AML-193 (cell line): ENCODE data around the gene NR1D1.

Experiments
- DNase-seq, 2 experiments: peaks; one replicate each; lab custom pipeline; 2025; lab: John Stamatoyannopoulos, UW

NR1D1 gene

GRCh38 chr17:40075201-40075941 is 25.0 kb downstream of the NR1D1 start:
- peak; percentile 50 to 58 for DNase-seq

- no peak for DNase-seq
Measured at GRCh38 chr17:40074871-40075200, 25.6 kb downstream of the NR1D1 start.

- DNase-seq, result no peak
Measured at GRCh38 chr17:40074175-40074512, 26.2 kb downstream of the NR1D1 start.

GRCh38 chr17:40073454-40074174 is 26.8 kb downstream of the NR1D1 start:
- no peak for DNase-seq

GRCh38 chr17:40072735-40073346 is 27.5 kb downstream of the NR1D1 start:
- DNase-seq, result no peak

GRCh38 chr17:40072040-40072734 is 28.2 kb downstream of the NR1D1 start:
- peak; percentile 20 to 47 for DNase-seq

GRCh38 chr17:40071313-40072039 is 28.9 kb downstream of the NR1D1 start:
- no peak for DNase-seq

GRCh38 chr17:40070709-40071312 is 29.6 kb downstream of the NR1D1 start:
- DNase-seq, result no peak

GRCh38 chr17:40069751-40070708 is 30.4 kb downstream of the NR1D1 start:
- peak in 1 of 2 experiments; percentile 12 for DNase-seq

GRCh38 chr17:40068917-40069750 is 31.3 kb downstream of the NR1D1 start:
- DNase-seq, result peak; percentile 70 to 73

GRCh38 chr17:40068584-40068916 is 31.8 kb downstream of the NR1D1 start:
- DNase-seq, result no peak

- DNase-seq, result no peak
Measured at GRCh38 chr17:40068129-40068581, 32.2 kb downstream of the NR1D1 start.

- no peak for DNase-seq
Measured at GRCh38 chr17:40067710-40068109, 32.7 kb downstream of the NR1D1 start.

GRCh38 chr17:40065769-40066510 is 34.4 kb downstream of the NR1D1 start:
- DNase-seq, result no peak

GRCh38 chr17:40064971-40065768 is 35.2 kb downstream of the NR1D1 start:
- DNase-seq, result no peak

GRCh38 chr17:40063901-40064531 is 36.4 kb downstream of the NR1D1 start:
- peak in 1 of 2 experiments; percentile 35 for DNase-seq

GRCh38 chr17:40063187-40063771 is 37.1 kb downstream of the NR1D1 start:
- peak; percentile 83 to 84 for DNase-seq
